H1 (cell line): ENCODE data around the gene NID2. TPM values are rescaled to one million over a fixed set of nuclear protein-coding genes. Genes with fewer than 3 reads are reported as not detected.

Source experiments
- CTCF ChIA-PET: fragments of 300-600 bp; sonication (Branson Sonifier 250); formaldehyde crosslinking; loops from one replicate; lab custom pipeline; 2021; ENCODE audit not compliant: partially characterized antibody; lab: Charles Lee
- POLR2A ChIA-PET: fragments of 300-600 bp; sonication (Branson Sonifier 250); formaldehyde crosslinking; loops from one replicate; lab custom pipeline; 2021; ENCODE audit warnings: inconsistent platforms; ENCODE audit not compliant: partially characterized antibody; lab: Charles Lee
- DNase-seq, 2 experiments: peaks; one replicate each; pipeline versions ENCODE4 v3.0.0 to v3.0.0-alpha.2; 2010 to 2022; ENCODE audit warnings: low spot score in 2 of 2, low read depth in 1 of 2, mixed read lengths in 1 of 2
- FAIRE-seq: peaks from 2 replicates; lab custom pipeline; 2011; peaks lifted over from hg19 to GRCh38; lab: Jason Lieb, UNC
- H2AFZ ChIP-seq: 2 replicates; pipeline ENCODE4 v1.8.1; 2012; ENCODE audit warnings: low read length, inconsistent platforms
- H2AK5ac ChIP-seq: 2 replicates; pipeline ENCODE4 v1.6.1; 2013; ENCODE audit warnings: low read depth, low read length
- H2BK120ac ChIP-seq: replicated peaks from 2 replicates; pipeline ENCODE3; 2013; ENCODE audit warnings: low read depth, low read length, inconsistent platforms
- H2BK12ac ChIP-seq: 2 replicates; pipeline ENCODE4 v1.6.1; 2013; ENCODE audit warnings: low read depth, low read length
- H2BK15ac ChIP-seq: 2 replicates; pipeline ENCODE4 v1.6.1; 2013; ENCODE audit warnings: low read length
- H2BK20ac ChIP-seq: 2 replicates; pipeline ENCODE4 v1.6.1; 2013; ENCODE audit warnings: low read length
- H2BK5ac ChIP-seq: 2 replicates; pipeline ENCODE4 v1.6.1; 2013; ENCODE audit warnings: low read depth, low read length
- H3K14ac ChIP-seq: 2 replicates; pipeline ENCODE4 v1.6.1; 2013; ENCODE audit warnings: inconsistent platforms; ENCODE audit not compliant: insufficient read length
- H3K18ac ChIP-seq: 2 replicates; pipeline ENCODE4 v1.6.1; 2013; ENCODE audit warnings: low read length; ENCODE audit errors: extremely low read depth
- H3K23ac ChIP-seq: 2 replicates; pipeline ENCODE4 v1.6.1; 2013; ENCODE audit warnings: inconsistent platforms; ENCODE audit not compliant: insufficient read length
- H3K23me2 ChIP-seq: 2 replicates; pipeline ENCODE4 v1.6.1; 2013; ENCODE audit warnings: low read depth, low read length
- H3K27ac ChIP-seq: 2 replicates; pipeline ENCODE4 v1.6.1; 2011; ENCODE audit warnings: low read depth, low read length, inconsistent platforms
- H3K27me3 ChIP-seq, 4 experiments: replicated peaks in 1 of 4; 1 replicate in 1 of 4; 2 replicates in 3 of 4; pipeline versions ENCODE4 v1.6.1 to v1.8.1; 2011 to 2013; ENCODE audit warnings: low read length in 3 of 4, mild to moderate bottlenecking in 3 of 4, inconsistent platforms in 2 of 4, mixed read lengths in 2 of 4, moderate library complexity in 1 of 4; ENCODE audit not compliant: control insufficient read depth in 3 of 4, insufficient read depth in 3 of 4; ENCODE audit errors: extremely low read depth in 1 of 4
- H3K36me3 ChIP-seq, 4 experiments: 2 replicates each; pipeline versions ENCODE4 v1.6.1 to v1.8.1; 2011 to 2013; ENCODE audit warnings: mild to moderate bottlenecking in 4 of 4, low read length in 3 of 4, moderate library complexity in 2 of 4, control low read depth in 1 of 4, inconsistent platforms in 1 of 4; ENCODE audit not compliant: insufficient read depth in 4 of 4, control insufficient read depth in 2 of 4
- H3K4ac ChIP-seq: replicated peaks from 2 replicates; pipeline ENCODE3; 2013; ENCODE audit warnings: low read length, low read depth, mixed read lengths, inconsistent platforms; ENCODE audit not compliant: insufficient read length
- H3K4me1 ChIP-seq, 4 experiments: replicated peaks in 1 of 4; 1 replicate in 1 of 4; 2 replicates in 3 of 4; pipeline versions ENCODE4 v1.6.1 to v1.8.1; 2011 to 2013; ENCODE audit warnings: low read length in 3 of 4, inconsistent platforms in 2 of 4, mixed read lengths in 1 of 4; ENCODE audit not compliant: insufficient read depth in 4 of 4, control insufficient read depth in 3 of 4
- H3K4me2 ChIP-seq, 2 experiments: 2 replicates each; pipeline versions ENCODE4 v1.6.1 to v1.8.1; 2011 to 2013; ENCODE audit warnings: low read depth in 2 of 2, low read length in 2 of 2, control low read depth in 1 of 2, inconsistent platforms in 1 of 2, mild to moderate bottlenecking in 1 of 2; ENCODE audit not compliant: insufficient read depth in 1 of 2
- H3K4me3 ChIP-seq, 4 experiments: fragments of 200-600, 300-600 bp in 1 of 4; sonication (generic), shearing (Covaris generic), sonication (Bioruptor Twin) in 1 of 4; 2 replicates each; pipeline versions ENCODE4 v1.5.1 to v1.8.1; 2011 to 2016; ENCODE audit warnings: low read length in 4 of 4, low read depth in 3 of 4, control low read depth in 2 of 4, inconsistent platforms in 2 of 4, mild to moderate bottlenecking in 2 of 4, mixed read lengths in 1 of 4, moderate library complexity in 1 of 4; ENCODE audit not compliant: insufficient read depth in 2 of 4; ENCODE audit errors: extremely low read depth in 1 of 4
- H3K56ac ChIP-seq: replicated peaks from 2 replicates; pipeline ENCODE3; 2013; ENCODE audit warnings: low read depth, mild to moderate bottlenecking, mixed read lengths, low read length, inconsistent platforms; ENCODE audit not compliant: insufficient read length
- H3K79me1 ChIP-seq: 2 replicates; pipeline ENCODE4 v1.6.1; 2013; ENCODE audit warnings: low read depth, low read length, control low read depth
- H3K79me2 ChIP-seq, 2 experiments: 2 replicates each; pipeline versions ENCODE4 v1.6.1 to v1.8.1; 2012 to 2013; ENCODE audit warnings: low read length in 2 of 2, mild to moderate bottlenecking in 2 of 2, inconsistent platforms in 1 of 2; ENCODE audit not compliant: insufficient read depth in 2 of 2, control insufficient read depth in 1 of 2
- H3K9ac ChIP-seq, 4 experiments: replicated peaks in 1 of 4; 1 replicate in 1 of 4; 2 replicates in 3 of 4; pipeline versions ENCODE4 v1.6.1 to v1.8.1; 2011 to 2013; ENCODE audit warnings: low read depth in 3 of 4, low read length in 3 of 4, control low read depth in 2 of 4, mild to moderate bottlenecking in 2 of 4, moderate library complexity in 2 of 4, inconsistent platforms in 1 of 4; ENCODE audit errors: extremely low read depth in 1 of 4
- H3K9me3 ChIP-seq, 2 experiments: 2 replicates each; pipeline versions ENCODE4 v1.6.1 to v1.8.1; 2012 to 2013; ENCODE audit warnings: mild to moderate bottlenecking in 2 of 2, moderate library complexity in 2 of 2, control low read depth in 1 of 2, inconsistent platforms in 1 of 2, low read depth in 1 of 2, low read length in 1 of 2, mixed read lengths in 1 of 2; ENCODE audit not compliant: insufficient read depth in 2 of 2
- H4K20me1 ChIP-seq, 2 experiments: replicated peaks in 1 of 2; 2 replicates each; pipeline versions ENCODE3 to v1.8.1; 2011 to 2013; ENCODE audit warnings: inconsistent platforms in 2 of 2, low read length in 2 of 2, mild to moderate bottlenecking in 1 of 2; ENCODE audit not compliant: insufficient read depth in 2 of 2, control insufficient read depth in 1 of 2
- H4K5ac ChIP-seq: 2 replicates; pipeline ENCODE4 v1.6.1; 2013; ENCODE audit warnings: low read length, low read depth, mixed read lengths, inconsistent platforms; ENCODE audit not compliant: insufficient read length
- H4K8ac ChIP-seq: 2 replicates; pipeline ENCODE4 v1.8.0; 2013; ENCODE audit warnings: mild to moderate bottlenecking, moderate library complexity, low read length, inconsistent platforms; ENCODE audit not compliant: insufficient read depth; ENCODE audit errors: extremely low read depth
- H4K91ac ChIP-seq: replicated peaks from 2 replicates; pipeline ENCODE3; 2013; ENCODE audit warnings: low read length, mixed read lengths, inconsistent platforms; ENCODE audit not compliant: insufficient read length
- BCL11A ChIP-seq, 2 experiments: IDR thresholded peaks; one replicate each; pipeline ENCODE4 v1.6.1; 2011; ENCODE audit warnings: low read depth in 2 of 2, low read length in 2 of 2, mild to moderate bottlenecking in 2 of 2
- CBX8 ChIP-seq: fragments of 300-800, 300-1000 bp; sonication (generic); IDR thresholded peaks from 2 replicates; pipeline ENCODE4 v1.7.1; 2016; ENCODE audit warnings: low read depth, low read length, borderline replicate concordance
- CEBPB ChIP-seq: IDR thresholded peaks from 2 replicates; pipeline ENCODE4 v1.6.1; 2012; ENCODE audit warnings: low read depth, low read length
- E2F6 ChIP-seq: IDR thresholded peaks from 2 replicates; pipeline ENCODE4 v1.6.1; 2012; ENCODE audit warnings: inconsistent platforms
- EGR1 ChIP-seq: IDR thresholded peaks from 2 replicates; pipeline ENCODE4 v1.6.1; 2011; ENCODE audit warnings: low read depth, low read length, borderline replicate concordance
- EZH2 ChIP-seq: fragments of 200-600 bp; sonication (generic); IDR thresholded peaks from 2 replicates; pipeline ENCODE4 v1.7.1; 2012; ENCODE audit warnings: low read depth, mild to moderate bottlenecking, moderate library complexity, low read length, inconsistent platforms; ENCODE audit not compliant: severe bottlenecking
- GABPA ChIP-seq: IDR thresholded peaks from 2 replicates; pipeline ENCODE4 v1.6.1; 2011; ENCODE audit warnings: mild to moderate bottlenecking, low read length, moderate library complexity, borderline replicate concordance; ENCODE audit not compliant: insufficient read depth
- PHF8 ChIP-seq: fragments of 200-600 bp; sonication (generic); conservative IDR thresholded peaks from 2 replicates; pipeline ENCODE4 v1.7.1; 2012; ENCODE audit warnings: low read depth, mild to moderate bottlenecking, inconsistent platforms, low read length, moderate library complexity
- POU5F1 ChIP-seq: IDR thresholded peaks from 2 replicates; pipeline ENCODE4 v1.6.1; 2011; ENCODE audit warnings: low read depth, mild to moderate bottlenecking, low read length, moderate library complexity
- SAP30 ChIP-seq: fragments of 300-600 bp; sonication (generic); IDR thresholded peaks from 2 replicates; pipeline ENCODE4 v1.7.1; 2012; ENCODE audit warnings: low read length, moderate library complexity, mild to moderate bottlenecking, inconsistent platforms; ENCODE audit not compliant: insufficient read depth, insufficient replicate concordance
- SP1 ChIP-seq: IDR thresholded peaks from 2 replicates; pipeline ENCODE4 v1.6.1; 2011; ENCODE audit warnings: low read depth, low read length
- SRF ChIP-seq: IDR thresholded peaks from 2 replicates; pipeline ENCODE4 v1.6.1; 2011; ENCODE audit warnings: mild to moderate bottlenecking, low read depth, low read length, moderate library complexity
- TAF7 ChIP-seq: optimal IDR thresholded peaks from 2 replicates; pipeline ENCODE3; 2011; ENCODE audit warnings: low read depth, mild to moderate bottlenecking, inconsistent platforms, low read length, moderate library complexity, borderline replicate concordance
- TCF12 ChIP-seq: IDR thresholded peaks from 2 replicates; pipeline ENCODE4 v1.6.1; 2011; ENCODE audit warnings: low read depth, mild to moderate bottlenecking, low read length
- TEAD4 ChIP-seq: IDR thresholded peaks from 2 replicates; pipeline ENCODE4 v1.6.1; 2012; ENCODE audit warnings: low read depth, low read length, inconsistent platforms, mixed read lengths
- polyA plus RNA-seq, 7 experiments: library from polyadenylated mRNA; depleted of rRNA in 3 of 7; stranded (reverse) in 5 of 7; unstranded in 2 of 7; fragments of >200 nt in 5 of 7; fragments of 200-250 nt in 2 of 7; gene quantifications; 1 replicate in 5 of 7; 2 replicates in 1 of 7; 4 replicates in 1 of 7; pipeline versions ENCODE4 v1.2.1 to v1.2.3, GENCODE V29; 2011 to 2013; ENCODE audit warnings: missing spikeins in 2 of 7, mixed read lengths in 2 of 7
- total RNA-seq: library from RNA; stranded (reverse); fragmentation: NEBNext Ultra II Directional; extraction: Animal tissue kit (Norgen Biotek cat#: 25700); gene quantifications from 2 replicates; pipeline ENCODE4 v1.2.1, GENCODE V29; 2021

Gene NID2
- total and polyA plus RNA-seq, 2 of the 8 experiments (the other 6 are each of a cell fraction or from before 2014, with no cell fraction given), result 6.1 to 12.6 TPM

GRCh38 chr14:52091928-52092327 is 23.1 kb upstream of the NID2 start:
- no peaks in the 10 kb centered on the region for H3K27me3 ChIP-seq
- H2BK120ac ChIP-seq, result no peak overlapping the region
- no peaks in the 10 kb centered on the region for H3K79me2 ChIP-seq
- no peak overlapping the region for H4K5ac ChIP-seq
- H3K9me3 ChIP-seq, result no peaks in the 10 kb centered on the region
- FAIRE-seq (no peak), DNase-seq (no peak)
- no peak overlapping the region for H2BK15ac ChIP-seq
- H4K91ac ChIP-seq, result no peak overlapping the region
- no peak overlapping the region for H4K8ac ChIP-seq
- ChIA-PET POLR2A (no interaction called here), CTCF (interaction anchor here (1.9 kb wide), 1 partner anchor 16 kb away, joined by 5 read pairs; no protein-coding TSS in a partner anchor)
- no peak overlapping the region for H3K9ac ChIP-seq
- no peak overlapping the region for H3K23ac ChIP-seq
- no peak overlapping the region for H3K4me3 ChIP-seq
- no peaks in the 10 kb centered on the region for H3K79me1 ChIP-seq
- H3K23me2 ChIP-seq, result no peaks in the 10 kb centered on the region
- H2AFZ ChIP-seq, result no peak overlapping the region
- H2BK12ac ChIP-seq, result no peak overlapping the region
- H2BK5ac ChIP-seq, result no peak overlapping the region
- no peaks in the 10 kb centered on the region for H3K36me3 ChIP-seq
- no peaks in the 10 kb centered on the region for H4K20me1 ChIP-seq
- no peak overlapping the region for H3K4ac ChIP-seq
- H3K27ac ChIP-seq, result no peak overlapping the region
- no peak overlapping the region for H3K56ac ChIP-seq
- H2AK5ac ChIP-seq, result no peak overlapping the region
- H3K18ac ChIP-seq, result no peak overlapping the region
- H3K4me1 ChIP-seq, result no peaks in the 10 kb centered on the region
- no peak overlapping the region for H2BK20ac ChIP-seq
- no peak overlapping the region for H3K4me2 ChIP-seq
- no peak overlapping the region for H3K14ac ChIP-seq
- TF ChIP-seq SAP30 (no peak), SP1 (no peak), SRF (no peak), EGR1 (no peak), EZH2 (no peak), PHF8 (no peak), CEBPB (no peak), POU5F1 (no peak), BCL11A (IDR thresholded peaks at IDR 0.05; ENCODE audit: low read depth in 2 of 2, low read length in 2 of 2) (no peak), TCF12 (no peak), E2F6 (no peak), GABPA (no peak), CBX8 (no peak), TEAD4 (no peak), TAF7 (no peak)
